Stimulated activated CD8-positive, alpha-beta memory T cell treated with anti-CD3 and anti-CD28 coated beads, Interleukin-4, amount 100 ng/mL, for 48 hours (primary cell): ENCODE results near the gene AP4E1.
"Not testable (repeated sequence)": the region's sequence is repeated elsewhere in the genome, so short reads cannot be mapped to it uniquely, and the experiment has no call there.

ENCODE experiments used
- DNase-seq: peaks from one replicate; pipeline ENCODE4 v3.0.0-alpha.2; 2020

AP4E1 gene

GRCh38 chr15:51030649-51031316 is 122.3 kb downstream of the AP4E1 start:
- DNase-seq = no peak

GRCh38 chr15:51037474-51037873 is 129.0 kb downstream of the AP4E1 start:
- not testable (repeated sequence) for DNase-seq

DNA sequence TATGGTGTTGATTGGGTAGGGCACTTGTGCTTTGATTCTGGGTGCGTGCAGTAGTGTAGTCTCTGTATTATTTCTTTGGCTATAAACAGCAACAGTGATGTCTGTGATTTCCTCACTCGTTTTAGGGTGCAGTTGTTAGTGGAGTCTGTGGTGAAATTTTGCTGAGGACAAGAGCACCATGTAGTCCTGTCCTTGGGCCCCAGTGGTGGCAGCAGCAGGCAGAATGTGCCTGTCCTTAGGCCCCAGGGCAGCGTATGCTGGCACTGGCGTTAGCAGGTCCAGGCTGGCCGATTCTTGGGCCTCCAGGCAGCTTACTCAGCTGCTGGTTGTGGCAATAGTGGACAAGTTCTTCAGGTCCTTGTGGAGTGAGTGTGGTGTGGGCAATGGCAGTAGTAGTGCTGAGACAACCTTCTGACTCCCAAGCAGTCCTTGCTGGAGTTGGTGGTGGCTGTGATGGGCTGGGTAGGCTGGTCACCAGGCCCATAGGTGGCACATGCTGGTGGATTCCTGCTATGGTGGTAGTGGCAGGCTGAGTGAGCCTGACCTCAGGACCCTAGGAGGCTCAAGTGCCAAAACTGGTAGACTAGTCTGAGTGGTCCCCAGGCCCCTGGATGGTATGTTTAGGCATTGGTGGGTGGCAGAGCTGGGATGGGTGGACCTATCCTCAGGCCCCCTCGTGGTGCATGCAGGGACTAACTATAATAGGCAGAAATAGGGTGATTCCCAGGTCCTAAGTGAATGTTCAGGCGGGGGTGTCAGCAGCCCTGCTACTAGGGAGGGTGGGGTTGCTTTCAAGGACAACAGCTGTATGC is 129.9 kb downstream of the AP4E1 start:
- DNase-seq = no peak

DNA sequence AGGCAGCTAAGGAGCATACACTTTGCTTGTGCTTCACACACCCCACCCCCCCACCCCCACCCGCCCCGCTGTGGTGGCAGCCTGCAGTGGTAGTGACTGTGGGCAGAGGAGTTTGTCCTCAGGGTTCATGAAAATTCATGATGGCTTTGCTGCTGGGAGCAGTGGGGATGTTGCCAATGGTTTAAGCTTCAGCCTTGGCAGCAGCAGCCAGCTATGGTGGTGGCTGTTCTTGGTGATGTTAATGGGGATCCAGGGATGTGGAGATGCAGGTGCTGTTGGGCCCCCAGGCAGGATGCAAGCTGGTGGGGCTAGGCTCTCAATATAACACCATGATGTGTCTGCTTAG is 130.5 kb downstream of the AP4E1 start:
- DNase-seq = no peak

GRCh38 chr15:51044037-51044727 is 135.7 kb downstream of the AP4E1 start:
- no peak for DNase-seq

DNA sequence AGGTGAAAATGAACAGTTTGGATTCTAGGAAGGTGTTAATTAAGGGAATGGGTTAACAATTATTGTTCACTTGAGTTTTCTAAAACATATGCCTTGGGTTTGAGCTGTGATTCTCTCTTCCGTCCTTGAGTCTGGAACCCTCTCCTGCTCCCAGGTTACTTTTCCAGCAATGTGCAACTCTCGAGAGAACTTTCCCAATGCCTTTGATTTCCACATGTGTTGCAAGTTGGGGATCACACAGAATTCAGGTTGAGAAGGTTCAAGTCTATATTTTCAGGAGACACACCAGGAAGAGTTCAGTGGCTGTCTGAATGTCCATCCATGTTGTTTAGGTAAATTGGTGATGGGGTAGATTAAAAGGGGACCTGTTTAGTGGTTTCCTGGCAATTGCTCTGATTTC is 137.5 kb downstream of the AP4E1 start:
- DNase-seq = no peak

DNA sequence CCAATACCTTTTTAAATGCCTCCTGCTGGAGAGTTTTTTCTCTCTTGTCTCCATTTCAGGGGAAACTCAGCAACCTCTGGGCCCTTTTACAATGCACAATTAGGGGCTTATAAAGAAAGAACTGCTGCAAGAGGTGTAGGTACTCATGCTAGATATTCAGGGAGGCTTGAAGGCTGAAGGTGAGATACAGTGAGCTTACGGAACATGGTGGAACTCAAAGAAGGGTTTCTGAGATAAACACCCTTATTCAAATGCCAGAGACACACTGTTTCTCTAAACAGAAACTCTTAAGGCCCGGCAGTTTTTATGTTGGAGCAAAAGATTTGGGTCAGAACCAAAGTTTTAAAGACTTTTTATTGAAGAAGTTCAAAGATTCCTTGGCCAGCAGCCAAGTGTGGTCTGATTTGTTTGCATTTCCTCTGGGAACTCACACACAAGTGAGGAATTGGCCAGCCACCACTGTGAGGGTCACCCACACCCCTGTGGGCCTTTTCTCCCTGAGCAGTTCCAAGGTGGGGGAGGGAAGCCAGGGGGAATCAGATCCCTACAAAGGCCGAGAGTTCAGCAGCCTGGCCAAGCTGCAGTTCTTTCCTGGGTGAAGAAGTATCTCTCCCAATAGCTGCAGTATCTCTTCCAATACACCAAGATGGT is 138.4 kb downstream of the AP4E1 start:
- DNase-seq = no peak

- no peak for DNase-seq
These were observed 139.8 kb downstream of the AP4E1 start for GRCh38 chr15:51048308-51048707.

DNA sequence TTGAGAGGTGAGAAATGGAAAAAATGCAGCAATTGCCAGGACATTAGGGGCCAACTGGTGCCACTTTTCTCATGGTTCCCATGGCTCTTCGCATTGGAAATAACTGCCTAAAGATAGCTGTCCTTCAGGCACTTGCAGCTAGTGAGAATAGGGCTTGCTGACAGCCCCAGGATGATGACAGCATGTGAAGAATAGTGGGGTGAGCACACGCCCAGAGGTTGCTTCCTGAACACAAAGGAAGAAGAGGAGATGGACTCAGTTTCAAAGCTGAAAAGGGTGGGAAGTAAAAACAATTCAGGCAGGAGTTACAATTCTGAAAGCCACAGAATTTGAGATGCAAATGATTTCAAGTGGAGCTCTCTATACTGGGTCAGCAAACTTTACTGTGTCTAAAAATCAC is 140.6 kb downstream of the AP4E1 start:
- no peak for DNase-seq

DNA sequence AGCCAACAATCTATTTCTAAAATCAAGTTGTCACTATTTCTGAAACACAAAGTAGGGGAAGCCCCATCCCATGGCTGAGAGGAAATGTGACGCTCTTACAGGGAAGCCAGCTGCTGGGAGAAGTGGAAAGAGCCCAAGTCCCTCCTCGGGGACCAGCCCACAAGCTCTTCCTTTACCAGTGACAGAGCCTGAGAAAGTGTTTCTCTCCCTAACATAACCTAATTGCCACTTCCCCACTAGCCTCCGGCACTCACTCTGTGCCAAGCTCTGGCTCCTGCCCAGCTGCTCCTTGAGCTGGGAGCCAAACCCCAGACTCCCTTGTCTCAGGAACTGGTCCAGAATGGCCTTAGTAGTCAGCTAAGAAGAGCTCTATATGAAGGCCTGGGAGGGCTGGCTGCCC is 143.3 kb downstream of the AP4E1 start:
- no peak for DNase-seq

- DNase-seq = no peak
These were observed 145.1 kb downstream of the AP4E1 start for GRCh38 chr15:51053571-51053970.

GRCh38 chr15:51054535-51054934 is 146.1 kb downstream of the AP4E1 start:
- no peak for DNase-seq
